Measurements from ENCODE around the gene MYBPHL. TPM values are rescaled to one million over a fixed set of nuclear protein-coding genes. Genes with fewer than 3 reads are reported as not detected.

The MYBPHL gene
- total and polyA plus RNA-seq, 2 of the 13 experiments (the other 11 are each of a cell fraction or from before 2014, with no cell fraction given) = 3.7 to 3.8 TPM

DNA sequence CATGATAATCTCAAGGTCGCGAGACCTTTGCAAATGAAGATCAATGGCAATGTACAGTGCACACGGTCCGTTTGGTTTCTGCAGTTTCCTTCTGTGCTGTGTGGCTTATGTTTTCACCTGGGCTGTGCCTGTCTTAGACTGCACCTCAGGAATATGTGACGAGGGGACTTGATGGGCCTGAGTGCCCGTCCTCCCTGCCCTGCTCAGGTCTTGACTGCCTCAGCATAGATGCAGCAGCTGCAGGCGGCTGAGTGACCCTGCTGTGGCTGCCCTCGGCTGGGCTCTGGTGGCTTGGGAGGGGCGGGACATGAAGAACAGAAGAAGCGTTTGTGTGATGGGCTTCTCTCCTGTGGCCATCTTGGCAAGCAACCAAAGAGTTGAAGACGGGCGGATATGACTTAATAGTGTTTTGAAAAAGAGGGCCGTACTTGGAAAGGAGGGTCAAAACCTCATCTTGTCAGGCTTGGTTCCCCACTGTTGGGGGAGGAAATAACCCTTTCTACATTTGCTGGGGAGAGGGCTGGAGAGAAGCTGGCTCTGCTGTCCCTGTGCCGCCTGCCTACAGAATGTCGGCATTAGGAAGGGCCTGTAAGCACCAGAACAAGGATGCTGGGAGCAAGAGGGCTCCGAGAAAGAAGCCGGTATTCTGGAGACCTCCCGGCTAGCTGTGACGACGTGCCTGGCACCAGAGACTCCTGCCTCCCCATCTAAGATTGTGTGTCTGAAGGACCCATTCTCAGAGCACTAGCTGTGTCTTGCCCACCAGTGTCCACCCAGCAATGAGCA, 7.1 kb downstream of the MYBPHL start (continued):
- TF ChIP-seq, protein P1, sequence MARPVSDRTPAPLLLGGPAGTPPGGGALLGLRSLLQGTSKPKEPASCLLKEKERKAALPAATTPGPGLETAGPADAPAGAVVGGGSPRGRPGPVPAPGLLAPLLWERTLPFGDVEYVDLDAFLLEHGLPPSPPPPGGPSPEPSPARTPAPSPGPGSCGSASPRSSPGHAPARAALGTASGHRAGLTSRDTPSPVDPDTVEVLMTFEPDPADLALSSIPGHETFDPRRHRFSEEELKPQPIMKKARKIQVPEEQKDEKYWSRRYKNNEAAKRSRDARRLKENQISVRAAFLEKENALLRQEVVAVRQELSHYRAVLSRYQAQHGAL (CRISPR knock-in tag; IDR thresholded peaks at IDR 0.05; ENCODE audit: not compliant biosample characterization) = no peak
- TF ChIP-seq ZNF790 (CRISPR knock-in tag; IDR thresholded peaks at IDR 0.05; ENCODE audit: borderline replicate concordance) (no peak), ELF3 (CRISPR knock-in tag; IDR thresholded peaks at IDR 0.05) (no peak), HNRNPH1 (optimal IDR thresholded peaks at IDR 0.05; ENCODE audit: low read depth, low read length) (no peak), CHD2 (IDR thresholded peaks at IDR 0.05; ENCODE audit: low read depth, low read length) (no peak; the same call in 1 of the 2 replicates), ZKSCAN1 (IDR thresholded peaks at IDR 0.05; ENCODE audit: low read length) (no peak), ASH2L (IDR thresholded peaks at IDR 0.05; ENCODE audit: insufficient read length, low read depth, low read length) (no peak), SMAD3 (CRISPR knock-in tag; IDR thresholded peaks at IDR 0.05) (no peak; the same call in none of the 2 replicates), ZNF850 (CRISPR knock-in tag; conservative IDR thresholded peaks at IDR 0.05) (no peak), ZNF780A (CRISPR knock-in tag; IDR thresholded peaks at IDR 0.05) (no peak), ZNF235 (CRISPR knock-in tag; IDR thresholded peaks at IDR 0.05; ENCODE audit: borderline replicate concordance) (no peak), ZNF883 (CRISPR knock-in tag; IDR thresholded peaks at IDR 0.05; ENCODE audit: not compliant biosample characterization) (no peak), KDM1A (CRISPR knock-in tag; IDR thresholded peaks at IDR 0.05) (no peak; the same call in 1 of the 2 replicates), KDM4B (CRISPR knock-in tag; IDR thresholded peaks at IDR 0.05) (no peak; the same call in 1 of the 2 replicates)
- TF ChIP-seq, protein P2, sequence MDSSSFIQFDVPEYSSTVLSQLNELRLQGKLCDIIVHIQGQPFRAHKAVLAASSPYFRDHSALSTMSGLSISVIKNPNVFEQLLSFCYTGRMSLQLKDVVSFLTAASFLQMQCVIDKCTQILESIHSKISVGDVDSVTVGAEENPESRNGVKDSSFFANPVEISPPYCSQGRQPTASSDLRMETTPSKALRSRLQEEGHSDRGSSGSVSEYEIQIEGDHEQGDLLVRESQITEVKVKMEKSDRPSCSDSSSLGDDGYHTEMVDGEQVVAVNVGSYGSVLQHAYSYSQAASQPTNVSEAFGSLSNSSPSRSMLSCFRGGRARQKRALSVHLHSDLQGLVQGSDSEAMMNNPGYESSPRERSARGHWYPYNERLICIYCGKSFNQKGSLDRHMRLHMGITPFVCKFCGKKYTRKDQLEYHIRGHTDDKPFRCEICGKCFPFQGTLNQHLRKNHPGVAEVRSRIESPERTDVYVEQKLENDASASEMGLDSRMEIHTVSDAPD (CRISPR knock-in tag; IDR thresholded peaks at IDR 0.05) = no peak
- TF ChIP-seq, protein P3, sequence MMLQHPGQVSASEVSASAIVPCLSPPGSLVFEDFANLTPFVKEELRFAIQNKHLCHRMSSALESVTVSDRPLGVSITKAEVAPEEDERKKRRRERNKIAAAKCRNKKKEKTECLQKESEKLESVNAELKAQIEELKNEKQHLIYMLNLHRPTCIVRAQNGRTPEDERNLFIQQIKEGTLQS (CRISPR knock-in tag; IDR thresholded peaks at IDR 0.05) = no peak
- TF ChIP-seq, protein P4, sequence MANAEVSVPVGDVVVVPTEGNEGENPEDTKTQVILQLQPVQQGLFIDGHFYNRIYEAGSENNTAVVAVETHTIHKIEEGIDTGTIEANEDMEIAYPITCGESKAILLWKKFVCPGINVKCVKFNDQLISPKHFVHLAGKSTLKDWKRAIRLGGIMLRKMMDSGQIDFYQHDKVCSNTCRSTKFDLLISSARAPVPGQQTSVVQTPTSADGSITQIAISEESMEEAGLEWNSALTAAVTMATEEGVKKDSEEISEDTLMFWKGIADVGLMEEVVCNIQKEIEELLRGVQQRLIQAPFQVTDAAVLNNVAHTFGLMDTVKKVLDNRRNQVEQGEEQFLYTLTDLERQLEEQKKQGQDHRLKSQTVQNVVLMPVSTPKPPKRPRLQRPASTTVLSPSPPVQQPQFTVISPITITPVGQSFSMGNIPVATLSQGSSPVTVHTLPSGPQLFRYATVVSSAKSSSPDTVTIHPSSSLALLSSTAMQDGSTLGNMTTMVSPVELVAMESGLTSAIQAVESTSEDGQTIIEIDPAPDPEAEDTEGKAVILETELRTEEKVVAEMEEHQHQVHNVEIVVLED (CRISPR knock-in tag; IDR thresholded peaks at IDR 0.05; ENCODE audit: borderline replicate concordance) = no peak
- TF ChIP-seq, protein P5, sequence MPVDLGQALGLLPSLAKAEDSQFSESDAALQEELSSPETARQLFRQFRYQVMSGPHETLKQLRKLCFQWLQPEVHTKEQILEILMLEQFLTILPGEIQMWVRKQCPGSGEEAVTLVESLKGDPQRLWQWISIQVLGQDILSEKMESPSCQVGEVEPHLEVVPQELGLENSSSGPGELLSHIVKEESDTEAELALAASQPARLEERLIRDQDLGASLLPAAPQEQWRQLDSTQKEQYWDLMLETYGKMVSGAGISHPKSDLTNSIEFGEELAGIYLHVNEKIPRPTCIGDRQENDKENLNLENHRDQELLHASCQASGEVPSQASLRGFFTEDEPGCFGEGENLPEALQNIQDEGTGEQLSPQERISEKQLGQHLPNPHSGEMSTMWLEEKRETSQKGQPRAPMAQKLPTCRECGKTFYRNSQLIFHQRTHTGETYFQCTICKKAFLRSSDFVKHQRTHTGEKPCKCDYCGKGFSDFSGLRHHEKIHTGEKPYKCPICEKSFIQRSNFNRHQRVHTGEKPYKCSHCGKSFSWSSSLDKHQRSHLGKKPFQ (CRISPR knock-in tag; IDR thresholded peaks at IDR 0.05; ENCODE audit: insufficient replicate concordance) = no peak
- TF ChIP-seq, protein P6, sequence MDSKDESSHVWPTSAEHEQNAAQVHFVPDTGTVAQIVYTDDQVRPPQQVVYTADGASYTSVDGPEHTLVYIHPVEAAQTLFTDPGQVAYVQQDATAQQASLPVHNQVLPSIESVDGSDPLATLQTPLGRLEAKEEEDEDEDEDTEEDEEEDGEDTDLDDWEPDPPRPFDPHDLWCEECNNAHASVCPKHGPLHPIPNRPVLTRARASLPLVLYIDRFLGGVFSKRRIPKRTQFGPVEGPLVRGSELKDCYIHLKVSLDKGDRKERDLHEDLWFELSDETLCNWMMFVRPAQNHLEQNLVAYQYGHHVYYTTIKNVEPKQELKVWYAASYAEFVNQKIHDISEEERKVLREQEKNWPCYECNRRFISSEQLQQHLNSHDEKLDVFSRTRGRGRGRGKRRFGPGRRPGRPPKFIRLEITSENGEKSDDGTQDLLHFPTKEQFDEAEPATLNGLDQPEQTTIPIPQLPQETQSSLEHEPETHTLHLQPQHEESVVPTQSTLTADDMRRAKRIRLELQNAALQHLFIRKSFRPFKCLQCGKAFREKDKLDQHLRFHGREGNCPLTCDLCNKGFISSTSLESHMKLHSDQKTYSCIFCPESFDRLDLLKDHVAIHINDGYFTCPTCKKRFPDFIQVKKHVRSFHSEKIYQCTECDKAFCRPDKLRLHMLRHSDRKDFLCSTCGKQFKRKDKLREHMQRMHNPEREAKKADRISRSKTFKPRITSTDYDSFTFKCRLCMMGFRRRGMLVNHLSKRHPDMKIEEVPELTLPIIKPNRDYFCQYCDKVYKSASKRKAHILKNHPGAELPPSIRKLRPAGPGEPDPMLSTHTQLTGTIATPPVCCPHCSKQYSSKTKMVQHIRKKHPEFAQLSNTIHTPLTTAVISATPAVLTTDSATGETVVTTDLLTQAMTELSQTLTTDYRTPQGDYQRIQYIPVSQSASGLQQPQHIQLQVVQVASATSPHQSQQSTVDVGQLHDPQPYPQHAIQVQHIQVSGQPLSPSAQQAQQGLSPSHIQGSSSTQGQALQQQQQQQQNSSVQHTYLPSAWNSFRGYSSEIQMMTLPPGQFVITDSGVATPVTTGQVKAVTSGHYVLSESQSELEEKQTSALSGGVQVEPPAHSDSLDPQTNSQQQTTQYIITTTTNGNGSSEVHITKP (CRISPR knock-in tag; IDR thresholded peaks at IDR 0.05; ENCODE audit: low read depth) = no peak
